Epithelial cell of proximal tubule (primary cell): Measurements from ENCODE around the gene ATP5MC3. TPM values are rescaled to one million over a fixed set of nuclear protein-coding genes. Genes with fewer than 3 reads are reported as not detected.
A peak's percentile ranks its signal among the peaks of the same experiment; 100 is the strongest.
"Not testable (repeated sequence)": the region's sequence is repeated elsewhere in the genome, so short reads cannot be mapped to it uniquely, and the experiment has no call there.

ENCODE experiments used
- DNase-seq: peaks from one replicate; pipeline ENCODE4 v3.0.0-alpha.2; 2011; ENCODE audit warnings: low read depth
- H3K4me3 ChIP-seq: 2 replicates; pipeline ENCODE4 v1.5.1; 2011; ENCODE audit warnings: low read depth, mild to moderate bottlenecking, low read length
- total RNA-seq: library from RNA; depleted of rRNA; stranded (reverse); fragments of >200 nt; gene quantifications from 2 replicates; pipeline ENCODE4 v1.2.3, GENCODE V29; 2015
- TF ChIP-seq, protein P1 (sequence below): conservative IDR thresholded peaks from 2 replicates; pipeline ENCODE4 v1.5.1; 2012; ENCODE audit warnings: low read depth, mild to moderate bottlenecking, low read length

Gene ATP5MC3
- 362 and 366 TPM in 2 replicates for total RNA-seq

- DNase-seq = peak; percentile 66
- TF ChIP-seq, protein P1, sequence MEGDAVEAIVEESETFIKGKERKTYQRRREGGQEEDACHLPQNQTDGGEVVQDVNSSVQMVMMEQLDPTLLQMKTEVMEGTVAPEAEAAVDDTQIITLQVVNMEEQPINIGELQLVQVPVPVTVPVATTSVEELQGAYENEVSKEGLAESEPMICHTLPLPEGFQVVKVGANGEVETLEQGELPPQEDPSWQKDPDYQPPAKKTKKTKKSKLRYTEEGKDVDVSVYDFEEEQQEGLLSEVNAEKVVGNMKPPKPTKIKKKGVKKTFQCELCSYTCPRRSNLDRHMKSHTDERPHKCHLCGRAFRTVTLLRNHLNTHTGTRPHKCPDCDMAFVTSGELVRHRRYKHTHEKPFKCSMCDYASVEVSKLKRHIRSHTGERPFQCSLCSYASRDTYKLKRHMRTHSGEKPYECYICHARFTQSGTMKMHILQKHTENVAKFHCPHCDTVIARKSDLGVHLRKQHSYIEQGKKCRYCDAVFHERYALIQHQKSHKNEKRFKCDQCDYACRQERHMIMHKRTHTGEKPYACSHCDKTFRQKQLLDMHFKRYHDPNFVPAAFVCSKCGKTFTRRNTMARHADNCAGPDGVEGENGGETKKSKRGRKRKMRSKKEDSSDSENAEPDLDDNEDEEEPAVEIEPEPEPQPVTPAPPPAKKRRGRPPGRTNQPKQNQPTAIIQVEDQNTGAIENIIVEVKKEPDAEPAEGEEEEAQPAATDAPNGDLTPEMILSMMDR = peak; percentile 34
These were observed at the start of gene ATP5MC3 for GRCh38 chr2:175181104-175181876. TSS of gene ATP5MC3 (minus strand) at chr2:175181710. CDS start at chr2:175181393, 317 bp downstream.

DNA sequence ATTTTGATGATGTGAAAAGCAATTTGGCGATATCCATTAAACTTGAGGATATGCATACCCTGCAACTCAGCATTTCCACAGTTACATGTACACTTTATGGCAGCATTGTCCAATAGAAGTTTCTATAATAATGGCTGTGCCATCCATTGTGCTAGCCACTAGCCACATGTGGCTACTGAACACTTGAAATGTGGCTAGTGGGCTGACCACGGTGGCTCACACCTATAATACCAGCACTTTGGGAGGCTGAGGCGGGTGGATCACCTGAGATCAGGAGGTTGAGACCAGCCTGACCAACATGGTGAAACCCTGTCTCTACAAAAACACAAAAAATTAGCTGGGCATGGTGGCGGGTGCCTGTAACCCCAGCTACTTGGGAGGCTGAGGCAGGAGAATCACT lies 47.1 kb upstream of the ATP5MC3 start:
- DNase-seq, H3K4me3 ChIP-seq: not testable (repeated sequence)

More at GRCh38 chr2:175181104-175181876, at the start of gene ATP5MC3:
- peak within 1 kb of the TSS; percentile 93 for H3K4me3 ChIP-seq

DNA sequence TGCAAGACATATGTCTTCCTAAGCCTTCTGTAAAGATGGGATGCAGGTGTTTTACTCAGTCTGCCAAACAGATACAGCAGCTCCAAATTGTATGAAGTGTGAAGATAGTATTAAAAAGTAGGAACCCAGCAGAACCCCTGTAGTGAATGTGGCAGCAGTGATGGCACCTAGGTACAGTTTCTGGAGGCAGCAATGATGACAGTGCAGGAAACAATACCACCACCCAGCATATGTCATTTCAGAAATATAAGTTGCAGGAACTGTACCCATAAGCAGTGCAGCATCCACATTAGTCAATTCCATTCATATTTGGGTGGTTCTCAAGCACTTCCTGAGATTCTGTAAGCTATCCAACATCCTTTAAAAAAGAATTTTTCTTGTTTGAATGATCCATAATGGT lies 46.7 kb upstream of the ATP5MC3 start:
- H3K4me3 ChIP-seq = no peak overlapping the region
- TF ChIP-seq, protein P1 = no peak
- DNase-seq = no peak

GRCh38 chr2:175227393-175227792 lies 45.9 kb upstream of the ATP5MC3 start:
- TF ChIP-seq, protein P1 = no peak
- H3K4me3 ChIP-seq = no peak overlapping the region
- DNase-seq = no peak

GRCh38 chr2:175220075-175220474 lies 38.6 kb upstream of the ATP5MC3 start:
- H3K4me3 ChIP-seq = no peak overlapping the region
- TF ChIP-seq, protein P1 = no peak
- DNase-seq = no peak

DNA sequence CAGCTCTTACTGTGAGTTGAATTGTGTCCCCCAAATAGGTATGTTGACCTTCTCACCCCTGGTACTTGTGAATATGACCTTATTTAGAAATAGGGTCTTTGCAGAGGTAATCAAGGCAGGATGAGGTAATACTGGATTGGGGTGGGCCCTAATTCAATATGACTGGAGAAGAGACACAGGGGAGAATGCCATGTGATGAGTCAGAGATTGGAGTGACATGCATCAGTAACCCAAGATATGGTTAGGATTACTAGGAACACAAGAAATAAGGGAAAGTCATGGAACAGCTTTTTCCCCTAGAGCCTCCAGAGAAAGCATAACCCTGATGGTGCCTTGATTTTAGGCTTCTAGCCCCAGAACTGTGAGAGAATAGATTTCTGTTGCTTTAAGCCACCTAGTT lies 37.0 kb upstream of the ATP5MC3 start:
- no peak for DNase-seq
- no peak overlapping the region for H3K4me3 ChIP-seq
- TF ChIP-seq, protein P1 = no peak

GRCh38 chr2:175207741-175208438 lies 26.4 kb upstream of the ATP5MC3 start:
- no peak overlapping the region for H3K4me3 ChIP-seq
- TF ChIP-seq, protein P1 = no peak
- DNase-seq = no peak
